Fibroblast of lung (primary cell): ENCODE results near the gene ELL.

Experiments used
- EZH2 ChIP-seq: IDR thresholded peaks from 2 replicates; pipeline ENCODE4 v1.5.1; 2012; ENCODE audit warnings: low read length, control low read depth, mild to moderate bottlenecking; ENCODE audit errors: missing control alignments
- TF ChIP-seq, protein P1 (sequence below), 2 donors: IDR thresholded peaks in 1 of 2; conservative IDR thresholded peaks in 1 of 2; 1 replicate in 1 of 2; 2 replicates in 1 of 2; pipeline ENCODE4 v1.5.1; 2011 to 2012; ENCODE audit warnings: low read length in 2 of 2, control low read depth in 1 of 2, inconsistent platforms in 1 of 2, low read depth in 1 of 2, mild to moderate bottlenecking in 1 of 2

DNA sequence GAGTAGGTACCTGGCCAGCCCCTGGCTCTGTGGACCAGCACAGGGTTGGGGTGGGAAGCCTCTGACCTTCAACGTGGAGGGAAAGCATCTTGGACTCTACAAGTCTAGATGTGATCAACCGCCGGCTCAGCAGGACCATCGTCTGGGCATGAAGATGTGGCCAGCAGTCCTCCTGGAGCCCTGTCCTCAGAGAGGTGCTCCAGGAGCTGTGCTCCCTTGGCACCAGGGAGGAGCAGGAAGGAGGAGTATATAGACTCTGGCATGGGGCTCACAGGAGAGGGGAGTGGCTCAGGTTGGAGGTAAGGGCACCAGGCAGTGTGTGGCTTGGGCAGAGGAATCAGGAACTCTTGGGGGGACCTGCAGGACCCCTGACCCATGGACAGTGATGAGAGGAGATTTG, 65.6 kb downstream of the ELL start:
- TF ChIP-seq, protein P1, sequence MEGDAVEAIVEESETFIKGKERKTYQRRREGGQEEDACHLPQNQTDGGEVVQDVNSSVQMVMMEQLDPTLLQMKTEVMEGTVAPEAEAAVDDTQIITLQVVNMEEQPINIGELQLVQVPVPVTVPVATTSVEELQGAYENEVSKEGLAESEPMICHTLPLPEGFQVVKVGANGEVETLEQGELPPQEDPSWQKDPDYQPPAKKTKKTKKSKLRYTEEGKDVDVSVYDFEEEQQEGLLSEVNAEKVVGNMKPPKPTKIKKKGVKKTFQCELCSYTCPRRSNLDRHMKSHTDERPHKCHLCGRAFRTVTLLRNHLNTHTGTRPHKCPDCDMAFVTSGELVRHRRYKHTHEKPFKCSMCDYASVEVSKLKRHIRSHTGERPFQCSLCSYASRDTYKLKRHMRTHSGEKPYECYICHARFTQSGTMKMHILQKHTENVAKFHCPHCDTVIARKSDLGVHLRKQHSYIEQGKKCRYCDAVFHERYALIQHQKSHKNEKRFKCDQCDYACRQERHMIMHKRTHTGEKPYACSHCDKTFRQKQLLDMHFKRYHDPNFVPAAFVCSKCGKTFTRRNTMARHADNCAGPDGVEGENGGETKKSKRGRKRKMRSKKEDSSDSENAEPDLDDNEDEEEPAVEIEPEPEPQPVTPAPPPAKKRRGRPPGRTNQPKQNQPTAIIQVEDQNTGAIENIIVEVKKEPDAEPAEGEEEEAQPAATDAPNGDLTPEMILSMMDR (conservative IDR thresholded peaks at IDR 0.05 in 1 of 2, IDR thresholded peaks at IDR 0.05 in 1 of 2; ENCODE audit: low read depth in 1 of 2, low read length in 2 of 2), result no peak
- no peak for TF ChIP-seq EZH2
